HG02642 (cell line): ENCODE data around the gene PANK3.
"Not testable (repeated sequence)": the region's sequence is repeated elsewhere in the genome, so short reads cannot be mapped to it uniquely, and the experiment has no call there.

Experiments used
- ATAC-seq: cut with Tn5 transposase; IDR thresholded peaks from one replicate; pipeline ENCODE4 v1.9.1; 2021; ENCODE audit warnings: mild to moderate bottlenecking; ENCODE audit not compliant: unreplicated experiment, poor library complexity

PANK3 gene

GRCh38 chr5:168596927-168597326, 17.8 kb upstream of the PANK3 start:
- no peak for ATAC-seq

GRCh38 chr5:168596122-168596521, 17.0 kb upstream of the PANK3 start:
- ATAC-seq = not testable (repeated sequence)

- no peak for ATAC-seq
These were observed 12.8 kb upstream of the PANK3 start for GRCh38 chr5:168592014-168592368.

GRCh38 chr5:168591302-168592013, 12.3 kb upstream of the PANK3 start:
- ATAC-seq = no peak

GRCh38 chr5:168590666-168591065, 11.5 kb upstream of the PANK3 start:
- ATAC-seq = no peak

GRCh38 chr5:168587987-168588386, 8.8 kb upstream of the PANK3 start:
- no peak for ATAC-seq

- ATAC-seq = no peak
These were observed 6.1 kb upstream of the PANK3 start for GRCh38 chr5:168585119-168585856.

GRCh38 chr5:168583742-168584482, 4.7 kb upstream of the PANK3 start:
- ATAC-seq = peak; percentile 26

- not testable (repeated sequence) for ATAC-seq
These were observed 1.8 kb upstream of the PANK3 start for GRCh38 chr5:168580814-168581469.

GRCh38 chr5:168580227-168580508, 1.0 kb upstream of the PANK3 start:
- ATAC-seq = no peak

- ATAC-seq = peak; percentile 94
These were observed 489 bp upstream of the PANK3 start for GRCh38 chr5:168579488-168580226.

GRCh38 chr5:168578006-168578405, 1.2 kb downstream of the PANK3 start:
- ATAC-seq = no peak

GRCh38 chr5:168575391-168576372, 3.5 kb downstream of the PANK3 start:
- ATAC-seq = no peak

GRCh38 chr5:168574156-168574555, 5.0 kb downstream of the PANK3 start:
- ATAC-seq = not testable (repeated sequence)

GRCh38 chr5:168573663-168574062, 5.5 kb downstream of the PANK3 start:
- ATAC-seq = not testable (repeated sequence)

- no peak for ATAC-seq
These were observed 8.5 kb downstream of the PANK3 start for GRCh38 chr5:168570490-168571328.

- no peak for ATAC-seq
These were observed 10.4 kb downstream of the PANK3 start for GRCh38 chr5:168568738-168569137.

GRCh38 chr5:168563959-168564358, 15.2 kb downstream of the PANK3 start:
- ATAC-seq = no peak
